IMR-90 (cell line): Measurements from ENCODE around the gene CEBPA. TPM values are rescaled to one million over a fixed set of nuclear protein-coding genes. Genes with fewer than 3 reads are reported as not detected.

Experiments
- ATAC-seq: fragments of 200-7000 bp; cut with Tn5 transposase; 2 replicates; pipeline ENCODE4 v1.9.1; 2020; ENCODE audit warnings: low read depth, mild to moderate bottlenecking, moderate library complexity
- BruUV-seq: library from RNA; stranded (reverse); fragments of 400-500 nt; replicated peaks from 2 replicates; lab custom pipeline; 2021; lab: Mats Ljungman, UMichigan
- CTCF ChIA-PET: fragments of 300-600 bp; formaldehyde crosslinking; extraction: SDS; loops from one replicate; lab custom pipeline; 2021; ENCODE audit warnings: antibody characterized with exemption; lab: Yijun Ruan, JAX
- POLR2A ChIA-PET: fragments of 300-600 bp; sonication (Branson Sonifier 250); formaldehyde crosslinking; loops from one replicate; lab custom pipeline; 2022; ENCODE audit warnings: antibody characterized with exemption; ENCODE audit not compliant: unreplicated experiment; lab: Charles Lee
- DNase-seq: peaks from one replicate; pipeline ENCODE4 v3.0.0; 2013
- H2AFZ ChIP-seq: replicated peaks from 2 replicates; pipeline ENCODE3; 2013; ENCODE audit warnings: low read length, mild to moderate bottlenecking; ENCODE audit not compliant: poor library complexity
- H2AK5ac ChIP-seq: 2 replicates; pipeline ENCODE4 v1.6.1; 2013; ENCODE audit warnings: low read depth, low read length, inconsistent platforms
- H2AK9ac ChIP-seq: replicated peaks from 2 replicates; pipeline ENCODE3; 2013; ENCODE audit warnings: mild to moderate bottlenecking, low read depth, low read length, moderate library complexity; ENCODE audit not compliant: poor library complexity
- H2BK120ac ChIP-seq: 2 replicates; pipeline ENCODE4 v1.6.1; 2013; ENCODE audit warnings: low read depth, low read length, inconsistent platforms
- H2BK15ac ChIP-seq: 3 replicates; pipeline ENCODE4 v1.6.1; 2013; ENCODE audit warnings: low read depth, low read length, inconsistent platforms
- H2BK20ac ChIP-seq: 2 replicates; pipeline ENCODE4 v1.6.1; 2013; ENCODE audit warnings: low read depth, mild to moderate bottlenecking, inconsistent platforms, low read length, moderate library complexity
- H2BK5ac ChIP-seq: 2 replicates; pipeline ENCODE4 v1.6.1; 2013; ENCODE audit warnings: mild to moderate bottlenecking, low read depth, low read length, inconsistent platforms; ENCODE audit not compliant: poor library complexity, severe bottlenecking
- H3K14ac ChIP-seq: replicated peaks from 2 replicates; pipeline ENCODE4 v1.6.1; 2013; ENCODE audit warnings: low read depth, low read length, inconsistent platforms
- H3K18ac ChIP-seq: 2 replicates; pipeline ENCODE4 v1.6.1; 2013; ENCODE audit warnings: low read depth, low read length, control low read depth
- H3K23ac ChIP-seq: 2 replicates; pipeline ENCODE4 v1.6.1; 2013; ENCODE audit warnings: low read depth, low read length, inconsistent platforms
- H3K27ac ChIP-seq: 2 replicates; pipeline ENCODE4 v1.5.1; 2013; ENCODE audit warnings: mild to moderate bottlenecking, control low read depth, low read length; ENCODE audit not compliant: insufficient read depth
- H3K27me3 ChIP-seq: 2 replicates; pipeline ENCODE4 v1.6.1; 2013; ENCODE audit warnings: low read length; ENCODE audit not compliant: control insufficient read depth, insufficient read depth
- H3K36me3 ChIP-seq: 2 replicates; pipeline ENCODE4 v1.6.1; 2013; ENCODE audit warnings: low read length, mixed read lengths; ENCODE audit not compliant: control insufficient read depth, insufficient read depth
- H3K4ac ChIP-seq: 2 replicates; pipeline ENCODE4 v1.6.1; 2013; ENCODE audit warnings: low read depth, low read length, inconsistent platforms
- H3K4me1 ChIP-seq: 2 replicates; pipeline ENCODE4 v1.6.1; 2013; ENCODE audit warnings: low read length, mixed read lengths; ENCODE audit not compliant: control insufficient read depth, insufficient read depth
- H3K4me2 ChIP-seq: 2 replicates; pipeline ENCODE4 v1.6.1; 2013; ENCODE audit warnings: low read depth, mild to moderate bottlenecking, control low read depth, low read length, moderate library complexity
- H3K4me3 ChIP-seq: 2 replicates; pipeline ENCODE4 v1.5.1; 2013; ENCODE audit warnings: low read depth, mild to moderate bottlenecking, control low read depth, low read length, moderate library complexity; ENCODE audit not compliant: insufficient read depth
- H3K56ac ChIP-seq: 2 replicates; pipeline ENCODE4 v1.6.1; 2013; ENCODE audit warnings: low read length, inconsistent platforms; ENCODE audit not compliant: insufficient read depth; ENCODE audit errors: extremely low read depth
- H3K79me1 ChIP-seq, 2 experiments: 2 replicates each; pipeline ENCODE4 v1.6.1; 2013; ENCODE audit warnings: low read length in 2 of 2, inconsistent platforms in 1 of 2, low read depth in 1 of 2
- H3K9ac ChIP-seq: 2 replicates; pipeline ENCODE4 v1.6.1; 2013; ENCODE audit warnings: low read depth, low read length, control low read depth
- H3K9me1 ChIP-seq: 2 replicates; pipeline ENCODE4 v1.6.1; 2013; ENCODE audit warnings: low read length, inconsistent platforms; ENCODE audit not compliant: insufficient read depth
- H3K9me3 ChIP-seq: 2 replicates; pipeline ENCODE4 v1.6.1; 2013; ENCODE audit warnings: low read length; ENCODE audit not compliant: control insufficient read depth, insufficient read depth
- H4K20me1 ChIP-seq: 2 replicates; pipeline ENCODE4 v1.6.1; 2013; ENCODE audit warnings: low read length, inconsistent platforms; ENCODE audit not compliant: insufficient read depth
- H4K5ac ChIP-seq: 2 replicates; pipeline ENCODE4 v1.6.1; 2013; ENCODE audit warnings: mild to moderate bottlenecking, low read depth, low read length, control low read depth
- H4K8ac ChIP-seq, 2 experiments: 2 replicates each; pipeline ENCODE4 v1.6.1; 2013; ENCODE audit warnings: low read depth in 2 of 2, low read length in 2 of 2, control low read depth in 1 of 2, inconsistent platforms in 1 of 2
- H4K91ac ChIP-seq: 2 replicates; pipeline ENCODE4 v1.6.1; 2013; ENCODE audit warnings: low read depth, low read length, inconsistent platforms; ENCODE audit not compliant: insufficient read depth
- BHLHE40 ChIP-seq: fragments of 150-350 bp; IDR thresholded peaks from 2 replicates; pipeline ENCODE4 v1.6.1; 2016; ENCODE audit warnings: mild to moderate bottlenecking, low read depth, low read length
- WGBS, 2 experiments: methylation state at CpG; one replicate each; pipeline versions ENCODE4 v1.1.5 to v1.1.7; 2013; ENCODE audit warnings: missing lambda C conversion rate in 2 of 2; ENCODE audit not compliant: insufficient read length in 1 of 2; ENCODE audit errors: extremely low coverage in 2 of 2; 5-methylcytosine and 5-hydroxymethylcytosine counted together
- dilution Hi-C: fragments of 300-500 bp; cut with HindIII; formaldehyde crosslinking; loops from one replicate; pipeline ENCODE4 v1.14.3; 2018; ENCODE audit warnings: low sequenced_read_pairs; ENCODE audit not compliant: unreplicated experiment
- in situ Hi-C: fragments of 300-500 bp; cut with MboI; formaldehyde crosslinking; loops from 3 replicates; pipeline ENCODE4 v1.14.3; 2019; ENCODE audit warnings: low sequenced_read_pairs, inconsistent platforms, mixed read lengths
- intact Hi-C: fragments of 100-400 bp; cut with micrococcal nuclease; formaldehyde crosslinking; loops from 2 replicates; pipeline ENCODE4 v1.10.0; 2022
- polyA plus RNA-seq, 3 experiments: library from polyadenylated mRNA; depleted of rRNA; stranded (reverse); fragments of >200 nt; gene quantifications; 2 replicates each; pipeline ENCODE4 v1.2.3, GENCODE V29; 2012; ENCODE audit warnings: low replicate concordance in 1 of 3
- total RNA-seq: library from RNA; depleted of rRNA; stranded (reverse); fragments of >200 nt; gene quantifications from 2 replicates; pipeline ENCODE4 v1.2.3, GENCODE V29; 2012

CEBPA gene
- total and polyA plus RNA-seq, 2 of the 4 experiments (the other 2 are of a cell fraction): under 0.01 to 0.09 TPM

- no peak overlapping the region for H3K18ac ChIP-seq
- H3K4me3 ChIP-seq: no peak overlapping the region
- no TSS peak for BruUV-seq
- no peak overlapping the region for H2AK5ac ChIP-seq
- H2BK15ac ChIP-seq: no peak overlapping the region
- TF ChIP-seq BHLHE40: no peak
- no peaks in the 10 kb centered on the region for H3K79me1 ChIP-seq
- intact Hi-C loops: no loop called here
- ATAC-seq (no peak), DNase-seq (no peak)
- H4K91ac ChIP-seq: no peak overlapping the region
- no CpG with 5 or more reads among the region's 1 CpG for WGBS, 2 experiments
- ChIA-PET CTCF (interaction anchor here (0.6 kb wide), 1 partner anchor 829 kb away, joined by 7 read pairs; no protein-coding TSS in a partner anchor), POLR2A (interaction anchor here (0.6 kb wide), 1 partner anchor 109 kb away, joined by 5 read pairs; no protein-coding TSS in a partner anchor)
- H3K36me3 ChIP-seq: no peaks in the 10 kb centered on the region
- H2BK5ac ChIP-seq: no peak overlapping the region
- H4K5ac ChIP-seq: no peak overlapping the region
- H3K56ac ChIP-seq: no peak overlapping the region
- no peak overlapping the region for H2BK20ac ChIP-seq
- no peak overlapping the region for H3K9ac ChIP-seq
- no peak overlapping the region for H3K4me2 ChIP-seq
- H3K4ac ChIP-seq: no peak overlapping the region
- H3K4me1 ChIP-seq: no peaks in the 10 kb centered on the region
- dilution Hi-C loops: no loop called here
- no peak overlapping the region for H3K14ac ChIP-seq
- no peak overlapping the region for H2AFZ ChIP-seq
- in situ Hi-C loops: no loop called here
- H4K8ac ChIP-seq: no peak overlapping the region
- no peaks in the 10 kb centered on the region for H3K9me1 ChIP-seq
- H3K23ac ChIP-seq: no peak overlapping the region
- no peaks in the 10 kb centered on the region for H4K20me1 ChIP-seq
- peaks cover 14% of the 10 kb centered on the region; the same call in 1 of the 2 replicates for H3K27me3 ChIP-seq
- H2AK9ac ChIP-seq: no peak overlapping the region
- H3K9me3 ChIP-seq: no peaks in the 10 kb centered on the region
- H3K27ac ChIP-seq: no peak overlapping the region
- no peak overlapping the region for H2BK120ac ChIP-seq
Measured at GRCh38 chr19:33270769-33271168, 31.6 kb downstream of the CEBPA start.
